Activated naive CD8-positive, alpha-beta T cell treated with anti-CD3 and anti-CD28 coated beads, Interleukin-2, amount 50 U/mL, for 24 hours (primary cell): Measurements from ENCODE around the gene VTI1A.

Source experiments
- ATAC-seq: fragments of 150-1000 bp; cut with Tn5 transposase; one replicate; pipeline ENCODE4 v1.10.0; 2021
- DNase-seq: peaks from one replicate; pipeline ENCODE4 v3.0.0; 2021
- H3K27ac Mint-ChIP-seq: one replicate; pipeline ENCODE4 v1.8.0; 2021; ENCODE audit warnings: mild to moderate bottlenecking, mixed read lengths
- H3K27me3 Mint-ChIP-seq: one replicate; pipeline ENCODE4 v1.8.0; 2021; ENCODE audit warnings: mixed read lengths
- H3K36me3 Mint-ChIP-seq: one replicate; pipeline ENCODE4 v1.8.0; 2021; ENCODE audit warnings: low read depth, mixed read lengths
- H3K4me1 Mint-ChIP-seq: one replicate; pipeline ENCODE4 v1.8.0; 2021; ENCODE audit warnings: mixed read lengths
- H3K4me3 Mint-ChIP-seq: one replicate; pipeline ENCODE4 v1.8.0; 2021; ENCODE audit warnings: mild to moderate bottlenecking, moderate library complexity, mixed read lengths
- H3K9me3 Mint-ChIP-seq: one replicate; pipeline ENCODE4 v1.8.0; 2021; ENCODE audit warnings: mixed read lengths

The VTI1A gene

GRCh38 chr10:112653851-112654250 is 206.8 kb downstream of the VTI1A start:
- DNase-seq (no peak), ATAC-seq (no peak)
- Mint-ChIP-seq H3K27ac (no peak overlapping the region), H3K4me1 (no peaks in the 10 kb centered on the region), H3K27me3 (no peaks in the 10 kb centered on the region), H3K36me3 (peaks cover 7% of the 10 kb centered on the region), H3K9me3 (no peaks in the 10 kb centered on the region), H3K4me3 (no peak overlapping the region)

GRCh38 chr10:112654794-112655193 is 207.8 kb downstream of the VTI1A start:
- Mint-ChIP-seq H3K9me3 (no peaks in the 10 kb centered on the region), H3K4me1 (no peaks in the 10 kb centered on the region), H3K36me3 (peaks cover 7% of the 10 kb centered on the region), H3K27me3 (no peaks in the 10 kb centered on the region), H3K27ac (no peak overlapping the region), H3K4me3 (no peak overlapping the region)
- no peak for ATAC-seq
- DNase-seq = no peak

- Mint-ChIP-seq H3K27ac (no peak overlapping the region), H3K4me1 (no peaks in the 10 kb centered on the region), H3K4me3 (no peak overlapping the region), H3K9me3 (no peaks in the 10 kb centered on the region), H3K27me3 (no peaks in the 10 kb centered on the region), H3K36me3 (peaks cover 10% of the 10 kb centered on the region)
- ATAC-seq (no peak), DNase-seq (no peak)
These were observed 208.7 kb downstream of the VTI1A start for GRCh38 chr10:112655722-112656121.

GRCh38 chr10:112658465-112658864 is 211.4 kb downstream of the VTI1A start:
- no peak for ATAC-seq
- no peaks in the 10 kb centered on the region for H3K4me1 Mint-ChIP-seq
- no peak overlapping the region for H3K27ac Mint-ChIP-seq
- H3K9me3 Mint-ChIP-seq = no peaks in the 10 kb centered on the region
- DNase-seq = no peak
- H3K36me3 Mint-ChIP-seq = peaks cover 17% of the 10 kb centered on the region
- no peak overlapping the region for H3K4me3 Mint-ChIP-seq
- no peaks in the 10 kb centered on the region for H3K27me3 Mint-ChIP-seq

- no peak for ATAC-seq
- Mint-ChIP-seq H3K36me3 (peaks cover 17% of the 10 kb centered on the region), H3K4me3 (no peak overlapping the region), H3K27ac (no peak overlapping the region), H3K9me3 (no peaks in the 10 kb centered on the region), H3K4me1 (no peaks in the 10 kb centered on the region), H3K27me3 (no peaks in the 10 kb centered on the region)
- no peak for DNase-seq
These were observed 212.1 kb downstream of the VTI1A start for GRCh38 chr10:112658900-112659638.

- Mint-ChIP-seq H3K27ac (no peak overlapping the region), H3K4me1 (no peaks in the 10 kb centered on the region)
- no peak for ATAC-seq
These were observed 216.5 kb downstream of the VTI1A start for GRCh38 chr10:112663234-112664125.

GRCh38 chr10:112666094-112666493 is 219.1 kb downstream of the VTI1A start:
- H3K27me3 Mint-ChIP-seq = no peaks in the 10 kb centered on the region
- H3K4me3 Mint-ChIP-seq = no peak overlapping the region
- no peak for ATAC-seq
- H3K36me3 Mint-ChIP-seq = peaks cover 26% of the 10 kb centered on the region
- H3K9me3 Mint-ChIP-seq = no peaks in the 10 kb centered on the region
- no peak for DNase-seq
- H3K4me1 Mint-ChIP-seq = no peaks in the 10 kb centered on the region
- no peak overlapping the region for H3K27ac Mint-ChIP-seq

More at GRCh38 chr10:112663234-112664125, 216.5 kb downstream of the VTI1A start:
- H3K9me3 Mint-ChIP-seq = no peaks in the 10 kb centered on the region
- no peak overlapping the region for H3K4me3 Mint-ChIP-seq
- no peak for DNase-seq
- peaks cover 25% of the 10 kb centered on the region for H3K36me3 Mint-ChIP-seq
- H3K27me3 Mint-ChIP-seq = no peaks in the 10 kb centered on the region

GRCh38 chr10:112669989-112670388 is 223.0 kb downstream of the VTI1A start:
- H3K36me3 Mint-ChIP-seq = peaks cover 15% of the 10 kb centered on the region
- DNase-seq (no peak), ATAC-seq (no peak)
- H3K27me3 Mint-ChIP-seq = no peaks in the 10 kb centered on the region
- no peaks in the 10 kb centered on the region for H3K9me3 Mint-ChIP-seq
- no peak overlapping the region for H3K27ac Mint-ChIP-seq
- no peak overlapping the region for H3K4me3 Mint-ChIP-seq
- H3K4me1 Mint-ChIP-seq = no peaks in the 10 kb centered on the region

- Mint-ChIP-seq H3K27me3 (no peaks in the 10 kb centered on the region), H3K27ac (no peak overlapping the region), H3K36me3 (peaks cover 11% of the 10 kb centered on the region), H3K9me3 (no peaks in the 10 kb centered on the region), H3K4me1 (no peaks in the 10 kb centered on the region), H3K4me3 (no peak overlapping the region)
- ATAC-seq = no peak
- no peak for DNase-seq
These were observed 224.7 kb downstream of the VTI1A start for GRCh38 chr10:112671743-112672142.

GRCh38 chr10:112672706-112673105 is 225.7 kb downstream of the VTI1A start:
- Mint-ChIP-seq H3K4me3 (no peak overlapping the region), H3K27me3 (no peaks in the 10 kb centered on the region), H3K36me3 (peaks cover 11% of the 10 kb centered on the region), H3K4me1 (no peaks in the 10 kb centered on the region), H3K9me3 (no peaks in the 10 kb centered on the region), H3K27ac (no peak overlapping the region)
- no peak for DNase-seq
- no peak for ATAC-seq

GRCh38 chr10:112675560-112676083 is 228.6 kb downstream of the VTI1A start:
- no peak overlapping the region for H3K27ac Mint-ChIP-seq
- DNase-seq (no peak), ATAC-seq (no peak)
- H3K4me1 Mint-ChIP-seq = no peaks in the 10 kb centered on the region
- H3K36me3 Mint-ChIP-seq = peaks cover 2% of the 10 kb centered on the region
- no peaks in the 10 kb centered on the region for H3K9me3 Mint-ChIP-seq
- H3K4me3 Mint-ChIP-seq = no peak overlapping the region
- H3K27me3 Mint-ChIP-seq = no peaks in the 10 kb centered on the region

- DNase-seq (no peak), ATAC-seq (no peak)
- H3K4me3 Mint-ChIP-seq = no peak overlapping the region
- H3K27ac Mint-ChIP-seq = no peak overlapping the region
- no peaks in the 10 kb centered on the region for H3K27me3 Mint-ChIP-seq
- H3K36me3 Mint-ChIP-seq = peaks cover 2% of the 10 kb centered on the region
- H3K4me1 Mint-ChIP-seq = no peaks in the 10 kb centered on the region
- no peaks in the 10 kb centered on the region for H3K9me3 Mint-ChIP-seq
These were observed 230.7 kb downstream of the VTI1A start for GRCh38 chr10:112677689-112678088.

- no peaks in the 10 kb centered on the region for H3K27me3 Mint-ChIP-seq
- H3K27ac Mint-ChIP-seq = no peak overlapping the region
- no peaks in the 10 kb centered on the region for H3K9me3 Mint-ChIP-seq
- no peak for ATAC-seq
- DNase-seq = no peak
- H3K4me1 Mint-ChIP-seq = no peaks in the 10 kb centered on the region
- H3K4me3 Mint-ChIP-seq = no peak overlapping the region
- H3K36me3 Mint-ChIP-seq = peaks cover 2% of the 10 kb centered on the region
These were observed 231.6 kb downstream of the VTI1A start for GRCh38 chr10:112678581-112678980.

- H3K36me3 Mint-ChIP-seq = peaks cover 2% of the 10 kb centered on the region
- H3K9me3 Mint-ChIP-seq = no peaks in the 10 kb centered on the region
- H3K27ac Mint-ChIP-seq = no peak overlapping the region
These were observed 232.0 kb downstream of the VTI1A start for GRCh38 chr10:112678987-112679386.

GRCh38 chr10:112679392-112679791 is 232.4 kb downstream of the VTI1A start:
- Mint-ChIP-seq H3K27me3 (no peaks in the 10 kb centered on the region), H3K4me3 (no peak overlapping the region), H3K27ac (no peak overlapping the region), H3K36me3 (peaks cover 2% of the 10 kb centered on the region), H3K9me3 (no peaks in the 10 kb centered on the region), H3K4me1 (no peaks in the 10 kb centered on the region)
- DNase-seq (no peak), ATAC-seq (no peak)

More at GRCh38 chr10:112678987-112679386, 232.0 kb downstream of the VTI1A start:
- no peak for DNase-seq
- no peaks in the 10 kb centered on the region for H3K4me1 Mint-ChIP-seq
- H3K27me3 Mint-ChIP-seq = no peaks in the 10 kb centered on the region
- H3K4me3 Mint-ChIP-seq = no peak overlapping the region
- ATAC-seq = no peak
